IPS-18a (cell line): Measurements from ENCODE around the gene NCF2.

Experiments used
- H3K27ac ChIP-seq: one replicate; pipeline ENCODE4 v1.5.1; 2013; ENCODE audit warnings: low read length
- H3K27me3 ChIP-seq: one replicate; pipeline ENCODE4 v1.6.1; 2013; ENCODE audit warnings: mild to moderate bottlenecking, low read length; ENCODE audit not compliant: control insufficient read depth, insufficient read depth
- H3K36me3 ChIP-seq: one replicate; pipeline ENCODE4 v1.6.1; 2013; ENCODE audit warnings: low read depth, low read length; ENCODE audit not compliant: control insufficient read depth
- H3K4me1 ChIP-seq: one replicate; pipeline ENCODE4 v1.6.1; 2013; ENCODE audit warnings: low read depth, low read length; ENCODE audit not compliant: control insufficient read depth
- H3K4me3 ChIP-seq: one replicate; pipeline ENCODE4 v1.5.1; 2013; ENCODE audit warnings: low read length
- H3K9ac ChIP-seq: one replicate; pipeline ENCODE4 v1.6.1; 2013; ENCODE audit warnings: mild to moderate bottlenecking, low read length, moderate library complexity
- H3K9me3 ChIP-seq: one replicate; pipeline ENCODE4 v1.6.1; 2013; ENCODE audit warnings: low read depth, low read length; ENCODE audit not compliant: control insufficient read depth

Gene NCF2

GRCh38 chr1:183566026-183566425, 24.2 kb downstream of the NCF2 start:
- H3K9ac ChIP-seq, result no peak overlapping the region
- no peak overlapping the region for H3K27ac ChIP-seq
- no peak overlapping the region for H3K4me3 ChIP-seq
- H3K4me1 ChIP-seq, result no peaks in the 10 kb centered on the region
- no peaks in the 10 kb centered on the region for H3K9me3 ChIP-seq
- H3K36me3 ChIP-seq, result no peaks in the 10 kb centered on the region
- no peaks in the 10 kb centered on the region for H3K27me3 ChIP-seq

- no peak overlapping the region for H3K27ac ChIP-seq
- H3K9me3 ChIP-seq, result no peaks in the 10 kb centered on the region
- no peaks in the 10 kb centered on the region for H3K27me3 ChIP-seq
- no peaks in the 10 kb centered on the region for H3K4me1 ChIP-seq
- H3K36me3 ChIP-seq, result no peaks in the 10 kb centered on the region
- no peak overlapping the region for H3K4me3 ChIP-seq
- H3K9ac ChIP-seq, result no peak overlapping the region
These were observed 25.0 kb downstream of the NCF2 start for GRCh38 chr1:183565261-183565660.

- no peaks in the 10 kb centered on the region for H3K36me3 ChIP-seq
- H3K27me3 ChIP-seq, result no peaks in the 10 kb centered on the region
- no peak overlapping the region for H3K9ac ChIP-seq
- no peaks in the 10 kb centered on the region for H3K9me3 ChIP-seq
- H3K4me3 ChIP-seq, result no peak overlapping the region
- no peak overlapping the region for H3K27ac ChIP-seq
- H3K4me1 ChIP-seq, result no peaks in the 10 kb centered on the region
These were observed 27.6 kb downstream of the NCF2 start for GRCh38 chr1:183562701-183563100.

- H3K36me3 ChIP-seq, result peaks cover 16% of the 10 kb centered on the region
- no peaks in the 10 kb centered on the region for H3K4me1 ChIP-seq
These were observed 31.2 kb downstream of the NCF2 start for GRCh38 chr1:183559061-183559460.

GRCh38 chr1:183554577-183554976, 35.7 kb downstream of the NCF2 start:
- no peaks in the 10 kb centered on the region for H3K27me3 ChIP-seq
- no peak overlapping the region for H3K4me3 ChIP-seq
- peaks cover 53% of the 10 kb centered on the region for H3K36me3 ChIP-seq
- H3K27ac ChIP-seq, result no peak overlapping the region
- H3K4me1 ChIP-seq, result no peaks in the 10 kb centered on the region
- H3K9ac ChIP-seq, result no peak overlapping the region
- H3K9me3 ChIP-seq, result no peaks in the 10 kb centered on the region

More at GRCh38 chr1:183559061-183559460, 31.2 kb downstream of the NCF2 start:
- Histone ChIP-seq H3K9ac (no peak overlapping the region), H3K27ac (no peak overlapping the region), H3K9me3 (no peaks in the 10 kb centered on the region), H3K4me3 (no peak overlapping the region), H3K27me3 (no peaks in the 10 kb centered on the region)

GRCh38 chr1:183553764-183554163, 36.5 kb downstream of the NCF2 start:
- H3K36me3 ChIP-seq, result peaks cover 61% of the 10 kb centered on the region
- no peak overlapping the region for H3K27ac ChIP-seq
- no peaks in the 10 kb centered on the region for H3K27me3 ChIP-seq
- H3K9ac ChIP-seq, result no peak overlapping the region
- H3K4me3 ChIP-seq, result no peak overlapping the region
- H3K9me3 ChIP-seq, result no peaks in the 10 kb centered on the region
- H3K4me1 ChIP-seq, result no peaks in the 10 kb centered on the region

- Histone ChIP-seq H3K4me3 (no peak overlapping the region), H3K9me3 (no peaks in the 10 kb centered on the region), H3K9ac (no peak overlapping the region), H3K27ac (no peak overlapping the region), H3K4me1 (no peaks in the 10 kb centered on the region), H3K27me3 (no peaks in the 10 kb centered on the region), H3K36me3 (peaks cover 66% of the 10 kb centered on the region)
These were observed 36.9 kb downstream of the NCF2 start for GRCh38 chr1:183553331-183553730.

GRCh38 chr1:183552891-183553290, 37.4 kb downstream of the NCF2 start:
- no peak overlapping the region for H3K9ac ChIP-seq
- no peaks in the 10 kb centered on the region for H3K9me3 ChIP-seq
- H3K36me3 ChIP-seq, result peaks cover 70% of the 10 kb centered on the region

GRCh38 chr1:183552441-183552840, 37.8 kb downstream of the NCF2 start:
- no peaks in the 10 kb centered on the region for H3K27me3 ChIP-seq
- no peak overlapping the region for H3K4me3 ChIP-seq
- no peak overlapping the region for H3K9ac ChIP-seq
- H3K27ac ChIP-seq, result no peak overlapping the region
- H3K4me1 ChIP-seq, result peaks cover 4% of the 10 kb centered on the region
- no peaks in the 10 kb centered on the region for H3K9me3 ChIP-seq
- peaks cover 74% of the 10 kb centered on the region for H3K36me3 ChIP-seq

More at GRCh38 chr1:183552891-183553290, 37.4 kb downstream of the NCF2 start:
- H3K4me3 ChIP-seq, result no peak overlapping the region
- no peak overlapping the region for H3K27ac ChIP-seq
- no peaks in the 10 kb centered on the region for H3K4me1 ChIP-seq
- H3K27me3 ChIP-seq, result no peaks in the 10 kb centered on the region

GRCh38 chr1:183551924-183552323, 38.3 kb downstream of the NCF2 start:
- H3K27me3 ChIP-seq, result no peaks in the 10 kb centered on the region
- H3K9me3 ChIP-seq, result no peaks in the 10 kb centered on the region
- no peak overlapping the region for H3K4me3 ChIP-seq
- H3K9ac ChIP-seq, result no peak overlapping the region
- H3K27ac ChIP-seq, result no peak overlapping the region
- H3K36me3 ChIP-seq, result peaks cover 73% of the 10 kb centered on the region
- peaks cover 9% of the 10 kb centered on the region for H3K4me1 ChIP-seq

- Histone ChIP-seq H3K27me3 (no peaks in the 10 kb centered on the region), H3K9ac (no peak overlapping the region), H3K4me1 (peaks cover 19% of the 10 kb centered on the region), H3K36me3 (peaks cover 80% of the 10 kb centered on the region), H3K4me3 (no peak overlapping the region), H3K27ac (no peak overlapping the region), H3K9me3 (no peaks in the 10 kb centered on the region)
These were observed 39.3 kb downstream of the NCF2 start for GRCh38 chr1:183550915-183551314.

- no peak overlapping the region for H3K9ac ChIP-seq
- H3K27me3 ChIP-seq, result no peaks in the 10 kb centered on the region
- peaks cover 83% of the 10 kb centered on the region for H3K36me3 ChIP-seq
- H3K9me3 ChIP-seq, result no peaks in the 10 kb centered on the region
- H3K27ac ChIP-seq, result no peak overlapping the region
- peaks cover 32% of the 10 kb centered on the region for H3K4me1 ChIP-seq
- no peak overlapping the region for H3K4me3 ChIP-seq
These were observed 42.1 kb downstream of the NCF2 start for GRCh38 chr1:183548116-183548515.
